ENCODE data around the gene CEND1.

- TF ChIP-seq CTCF (IDR thresholded peaks at IDR 0.05) (no peak), POLR2A (IDR thresholded peaks at IDR 0.05) (no peak)
Observed at GRCh38 chr11:815675-816432, 26.0 kb upstream of the CEND1 start.

All from testis (tissue), 2 donors.